22Rv1 (cell line): Measurements from ENCODE around the gene AGAP1.

Experiments used
- CTCF ChIP-seq: fragments of 450-650 bp; IDR thresholded peaks from 2 replicates; pipeline ENCODE4 v1.5.1; 2017; ENCODE audit warnings: mild to moderate bottlenecking
- ZFX ChIP-seq: fragments of 450-650 bp; IDR thresholded peaks from 2 replicates; pipeline ENCODE4 v1.6.1; 2017; ENCODE audit warnings: antibody characterized with exemption, borderline replicate concordance

DNA sequence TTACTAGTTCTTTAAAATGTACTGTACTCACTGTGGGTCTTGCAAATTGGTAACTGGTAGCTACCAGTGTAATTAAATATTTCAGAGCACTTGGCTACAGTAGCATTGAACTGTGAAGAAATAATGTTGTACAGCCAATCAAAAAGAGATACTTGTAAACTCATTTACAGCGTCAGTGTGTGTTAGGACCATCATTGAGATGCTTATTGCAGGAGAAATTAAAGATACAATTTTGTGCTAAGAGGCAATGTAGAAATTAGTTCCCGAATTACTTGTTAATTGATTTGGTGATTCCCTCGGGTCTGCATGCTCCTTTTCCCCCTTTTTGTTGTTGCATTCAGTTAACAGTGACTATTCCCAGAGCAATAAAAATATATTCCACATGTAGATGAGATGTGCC is 330.5 kb downstream of the AGAP1 start:
- TF ChIP-seq CTCF = no peak
- no peak for TF ChIP-seq ZFX
